ENCODE measurements around the gene FXYD5.

FXYD5 gene, protein sequence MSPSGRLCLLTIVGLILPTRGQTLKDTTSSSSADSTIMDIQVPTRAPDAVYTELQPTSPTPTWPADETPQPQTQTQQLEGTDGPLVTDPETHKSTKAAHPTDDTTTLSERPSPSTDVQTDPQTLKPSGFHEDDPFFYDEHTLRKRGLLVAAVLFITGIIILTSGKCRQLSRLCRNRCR

GRCh38 chr19:35154525-35155406 is at the start of gene FXYD5:
Gene FXYD5, plus strand, starts transcription at chr19:35154735. Its CDS starts 816 bp downstream, at chr19:35155551.
- peak; percentile 74 for DNase-seq

GRCh38 chr19:35105047-35105410 is 49.5 kb upstream of the FXYD5 start:
- DNase-seq = no peak

DNA sequence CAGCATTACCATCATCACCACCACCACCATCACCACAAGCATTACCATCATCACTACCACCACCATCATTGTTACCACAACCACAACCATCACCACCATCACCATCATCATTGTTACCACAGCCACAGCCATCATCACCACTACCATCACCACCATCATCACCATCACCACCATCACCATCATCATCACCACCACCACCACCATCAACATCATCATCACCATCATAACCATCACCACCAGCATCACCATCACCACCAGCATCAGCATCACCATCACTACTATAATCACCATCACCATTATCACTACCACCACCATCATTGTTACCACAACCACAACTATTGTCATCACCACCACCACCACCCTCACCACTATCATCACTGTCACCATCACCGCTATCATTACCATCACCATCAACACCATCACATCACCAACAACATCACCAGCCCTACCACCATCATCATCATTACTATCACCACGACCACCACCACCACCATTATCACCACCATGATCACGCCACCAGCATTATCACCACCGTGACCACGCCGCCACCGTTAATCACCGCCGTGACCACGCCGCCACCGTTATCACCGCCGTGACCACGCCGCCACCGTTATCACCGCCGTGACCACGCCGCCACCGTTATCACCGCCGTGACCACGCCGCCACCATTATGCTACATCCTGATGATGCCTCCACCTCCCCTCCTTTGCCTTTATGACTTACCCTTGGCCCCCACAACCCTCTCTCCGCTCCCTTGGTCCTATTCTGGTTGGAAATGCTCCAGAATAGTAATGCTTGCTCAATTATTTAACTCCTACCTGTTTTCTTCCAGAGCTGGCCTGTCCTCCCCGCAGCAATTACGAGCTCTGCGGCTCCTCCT is 48.9 kb upstream of the FXYD5 start:
- DNase-seq = no peak

GRCh38 chr19:35106291-35106583 is 48.3 kb upstream of the FXYD5 start:
- DNase-seq = no peak

DNA sequence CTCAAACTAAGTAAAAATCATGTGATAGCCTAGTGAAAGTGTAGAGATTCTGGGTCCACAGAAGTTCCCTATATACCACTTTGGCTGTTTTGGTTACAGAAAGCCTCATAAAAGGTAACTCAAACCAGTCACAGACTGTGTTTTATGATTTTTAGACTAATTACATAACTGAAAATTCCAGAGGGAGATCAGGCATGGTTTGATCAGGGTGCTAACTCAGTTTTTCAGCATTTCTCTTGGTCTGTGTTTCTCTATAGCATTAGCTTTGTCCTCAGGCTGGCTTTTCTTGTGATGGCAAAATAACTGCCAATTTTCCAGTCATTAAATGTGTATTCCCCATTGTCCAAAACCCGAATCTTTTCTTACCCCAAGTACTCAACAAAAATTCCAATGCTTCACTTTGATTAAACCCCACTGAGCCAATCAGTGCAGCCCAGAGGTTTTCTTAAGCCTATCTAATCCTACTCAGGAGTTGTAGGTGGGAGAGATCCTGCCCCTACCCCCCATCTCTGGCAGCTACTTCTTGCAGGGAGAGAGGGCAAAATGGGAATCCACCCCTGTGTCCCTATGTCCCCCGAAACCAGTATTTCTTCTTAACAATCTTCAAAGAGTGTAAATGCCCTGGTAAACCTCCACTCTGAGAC is 47.5 kb upstream of the FXYD5 start:
- DNase-seq = no peak

DNA sequence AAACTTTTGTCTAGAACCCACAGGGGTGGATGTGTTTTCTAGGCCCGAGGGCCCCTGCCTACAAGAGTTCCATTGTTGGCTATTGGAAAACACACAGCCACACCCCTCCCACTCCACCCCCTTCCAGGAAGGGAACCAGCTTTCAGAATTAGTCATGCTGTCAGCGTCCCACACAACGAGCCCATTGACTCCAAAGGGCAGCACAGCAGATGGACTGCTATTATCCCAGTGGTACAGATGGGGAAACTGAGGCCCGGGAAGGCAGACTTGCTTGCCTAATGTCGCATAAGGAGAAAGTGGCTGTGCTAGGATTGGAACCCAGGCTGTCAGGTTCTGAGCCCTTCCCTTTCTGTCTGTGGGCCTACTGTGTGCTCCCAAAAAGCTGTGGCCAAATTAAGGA is 47.0 kb upstream of the FXYD5 start:
- DNase-seq = no peak

GRCh38 chr19:35108730-35109129 is 45.8 kb upstream of the FXYD5 start:
- no peak for DNase-seq

- DNase-seq = no peak
These were observed 45.0 kb upstream of the FXYD5 start for GRCh38 chr19:35109395-35110112.

- no peak for DNase-seq
These were observed 43.6 kb upstream of the FXYD5 start for GRCh38 chr19:35110974-35111373.

- no peak for DNase-seq
These were observed 41.4 kb upstream of the FXYD5 start for GRCh38 chr19:35112995-35113688.

GRCh38 chr19:35114353-35115176 is 40.0 kb upstream of the FXYD5 start:
- peak; percentile 73 for DNase-seq

DNA sequence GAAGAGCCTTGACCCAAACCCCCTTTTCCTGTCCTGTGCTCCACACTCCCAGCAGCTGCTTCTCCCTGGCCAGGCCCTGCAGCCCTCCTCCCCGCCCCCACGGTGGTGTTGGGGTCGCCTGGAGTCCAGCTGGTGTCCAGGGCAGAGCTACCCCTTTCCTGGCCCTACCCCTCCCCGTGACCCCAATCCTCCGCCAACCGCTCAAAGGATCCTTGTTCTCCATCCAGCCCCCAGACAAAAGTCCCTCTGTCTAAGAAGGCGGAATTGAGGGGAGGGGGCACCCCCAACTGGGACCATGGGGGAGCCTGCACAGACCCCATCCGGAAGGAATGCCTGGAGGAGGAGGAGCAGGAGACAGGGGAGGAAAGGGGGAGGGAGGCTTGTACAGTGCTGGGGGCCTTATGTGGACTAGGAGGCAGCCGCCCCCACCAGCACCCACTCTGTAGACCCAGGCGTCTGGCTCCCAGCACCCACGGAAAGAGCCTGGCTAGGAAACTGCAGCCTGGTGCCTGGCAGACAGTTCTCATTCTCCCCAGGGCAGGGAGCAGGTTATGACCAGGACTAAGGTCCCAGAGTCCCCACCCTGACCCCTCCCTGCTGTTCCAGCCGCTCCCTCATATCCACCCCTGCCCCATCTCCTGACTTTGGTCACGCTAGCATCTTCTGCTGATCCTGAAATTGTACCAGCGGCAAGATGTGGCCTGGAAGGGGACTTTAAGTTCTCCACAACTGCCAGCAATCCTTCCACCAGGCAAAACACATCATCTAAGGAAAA is 39.2 kb upstream of the FXYD5 start, which contains the start of gene FXYD3:
TSS of gene FXYD3 (plus strand) at position 647 of the 775 bp plus-strand sequence. CDS start 3,554 bp downstream, outside the sequence.
- no peak for DNase-seq

DNA sequence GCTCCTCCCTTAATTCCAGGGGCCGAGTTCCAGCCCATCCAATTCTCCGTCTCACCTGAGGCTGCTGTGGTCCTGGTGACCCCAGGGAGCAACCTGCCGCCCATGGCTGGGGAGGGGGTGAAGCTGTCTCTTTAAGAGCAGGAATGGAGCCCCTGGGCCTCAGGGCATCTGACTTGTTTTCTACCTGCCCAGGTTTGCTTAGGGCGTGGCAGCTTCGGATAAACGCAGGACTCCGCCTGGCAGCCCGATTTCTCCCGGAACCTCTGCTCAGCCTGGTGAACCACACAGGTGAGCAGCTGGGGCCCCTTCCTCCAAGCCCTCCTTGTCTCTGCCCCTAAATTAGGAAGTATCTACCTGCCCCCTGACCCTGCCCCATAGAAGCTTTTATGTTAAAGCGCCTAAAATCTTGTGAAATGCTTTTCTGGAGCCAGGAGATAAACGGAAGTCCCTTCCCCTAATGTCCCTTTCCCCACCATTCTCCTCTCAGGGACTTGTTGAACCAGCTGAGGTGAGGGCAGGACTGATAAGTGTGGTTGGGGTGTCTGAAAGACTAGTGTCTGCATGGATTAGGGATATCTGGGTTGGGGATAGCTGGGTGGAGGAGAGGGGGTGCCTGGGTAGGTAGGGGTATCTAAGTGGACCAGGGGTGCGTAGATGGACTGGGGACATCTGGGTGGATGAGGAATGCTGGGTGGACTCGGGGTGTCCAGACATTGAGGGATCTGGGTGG is 38.3 kb upstream of the FXYD5 start:
- DNase-seq = no peak

GRCh38 chr19:35117116-35117515 is 37.4 kb upstream of the FXYD5 start:
- no peak for DNase-seq

DNA sequence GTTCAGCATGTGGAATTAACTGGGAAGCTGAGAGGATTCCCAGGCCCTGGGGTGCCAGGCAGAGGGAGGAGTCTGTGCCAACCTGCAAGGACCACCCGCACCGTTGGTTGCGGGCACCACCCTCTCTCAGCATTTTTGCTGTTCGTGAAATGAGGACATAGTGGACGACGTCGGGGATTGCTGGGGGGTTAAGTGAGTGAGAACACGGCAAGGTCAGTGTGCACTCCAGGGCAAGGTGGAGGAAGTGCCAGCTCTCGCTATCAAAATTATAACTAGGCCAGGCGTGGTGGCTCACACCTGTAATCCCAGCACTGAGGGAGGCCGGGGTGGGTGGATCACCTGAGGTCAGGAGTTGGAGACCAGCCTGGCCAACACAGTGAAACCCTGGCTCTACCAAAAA is 36.7 kb upstream of the FXYD5 start:
- DNase-seq = no peak

- no peak for DNase-seq
These were observed 36.1 kb upstream of the FXYD5 start for GRCh38 chr19:35118268-35119020.

DNA sequence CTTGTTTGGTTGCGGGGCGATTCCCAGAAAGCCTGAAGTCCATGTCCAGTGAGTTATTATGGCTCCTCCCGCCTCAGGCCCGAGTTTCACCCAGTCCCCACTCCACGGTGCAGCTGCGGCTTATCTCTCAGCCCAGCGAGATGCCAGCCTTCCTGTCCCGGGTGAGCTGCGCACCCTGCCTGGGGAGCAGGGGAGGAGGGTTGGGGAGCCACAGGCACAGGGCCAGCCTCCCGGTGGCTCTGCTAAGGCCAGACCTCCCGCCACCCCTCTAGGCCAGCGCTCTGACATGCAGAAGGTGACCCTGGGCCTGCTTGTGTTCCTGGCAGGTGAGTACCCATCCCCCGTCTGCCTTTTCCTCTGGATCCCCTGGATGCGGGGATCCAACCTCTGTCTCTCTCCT is 35.4 kb upstream of the FXYD5 start:
- DNase-seq = no peak

GRCh38 chr19:35119578-35120155 is 34.9 kb upstream of the FXYD5 start:
- DNase-seq = no peak
